Stimulated activated CD8-positive, alpha-beta memory T cell treated with anti-CD3 and anti-CD28 coated beads, Interleukin-15, amount 100 ng/mL, for 1 hour (primary cell): ENCODE results near the gene SLC46A2.

Experiments
- DNase-seq: peaks from one replicate; pipeline ENCODE4 v3.0.0-alpha.2; 2020; ENCODE audit warnings: low read depth

SLC46A2 gene, protein sequence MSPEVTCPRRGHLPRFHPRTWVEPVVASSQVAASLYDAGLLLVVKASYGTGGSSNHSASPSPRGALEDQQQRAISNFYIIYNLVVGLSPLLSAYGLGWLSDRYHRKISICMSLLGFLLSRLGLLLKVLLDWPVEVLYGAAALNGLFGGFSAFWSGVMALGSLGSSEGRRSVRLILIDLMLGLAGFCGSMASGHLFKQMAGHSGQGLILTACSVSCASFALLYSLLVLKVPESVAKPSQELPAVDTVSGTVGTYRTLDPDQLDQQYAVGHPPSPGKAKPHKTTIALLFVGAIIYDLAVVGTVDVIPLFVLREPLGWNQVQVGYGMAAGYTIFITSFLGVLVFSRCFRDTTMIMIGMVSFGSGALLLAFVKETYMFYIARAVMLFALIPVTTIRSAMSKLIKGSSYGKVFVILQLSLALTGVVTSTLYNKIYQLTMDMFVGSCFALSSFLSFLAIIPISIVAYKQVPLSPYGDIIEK

DNA sequence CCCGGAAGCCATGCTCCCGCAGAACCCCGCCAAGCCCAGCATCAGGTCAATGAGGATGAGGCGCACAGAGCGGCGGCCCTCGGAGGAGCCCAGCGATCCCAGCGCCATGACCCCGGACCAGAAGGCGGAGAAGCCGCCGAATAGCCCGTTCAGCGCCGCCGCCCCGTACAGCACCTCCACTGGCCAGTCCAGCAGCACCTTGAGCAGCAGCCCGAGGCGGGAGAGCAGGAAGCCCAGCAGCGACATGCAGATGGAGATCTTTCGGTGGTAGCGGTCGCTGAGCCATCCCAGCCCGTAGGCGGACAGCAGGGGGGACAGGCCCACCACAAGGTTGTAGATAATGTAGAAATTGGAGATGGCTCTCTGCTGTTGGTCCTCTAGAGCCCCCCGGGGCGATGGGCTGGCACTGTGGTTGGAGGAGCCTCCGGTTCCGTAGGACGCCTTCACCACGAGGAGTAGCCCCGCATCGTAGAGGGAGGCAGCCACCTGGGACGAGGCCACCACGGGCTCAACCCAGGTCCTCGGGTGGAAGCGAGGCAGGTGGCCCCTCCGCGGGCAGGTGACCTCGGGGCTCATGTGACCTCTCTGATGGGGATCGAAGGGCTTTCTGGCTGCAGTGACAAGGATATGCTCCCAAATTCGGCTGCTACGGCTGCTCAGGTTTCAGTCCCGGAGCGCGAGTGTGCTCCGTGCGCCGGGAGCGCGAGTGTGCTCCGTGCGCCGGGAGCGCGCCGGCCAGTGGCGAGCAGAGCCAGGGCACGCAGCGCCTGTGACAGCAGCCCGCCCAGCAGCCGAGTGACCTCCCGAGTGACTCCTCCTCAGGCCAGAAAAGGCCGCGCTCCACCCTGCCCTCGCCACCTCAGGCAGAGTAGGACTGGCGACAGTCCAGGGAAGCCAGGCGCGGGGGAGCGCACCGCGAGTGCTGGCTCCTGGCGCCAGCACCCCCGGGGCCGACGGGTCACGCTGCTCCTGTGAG lies at the start of gene SLC46A2:
TSS of gene SLC46A2 (minus strand) at position 771 of the 976 bp plus-strand sequence. CDS start at position 576, 195 bp downstream.
- no peak for DNase-seq

DNA sequence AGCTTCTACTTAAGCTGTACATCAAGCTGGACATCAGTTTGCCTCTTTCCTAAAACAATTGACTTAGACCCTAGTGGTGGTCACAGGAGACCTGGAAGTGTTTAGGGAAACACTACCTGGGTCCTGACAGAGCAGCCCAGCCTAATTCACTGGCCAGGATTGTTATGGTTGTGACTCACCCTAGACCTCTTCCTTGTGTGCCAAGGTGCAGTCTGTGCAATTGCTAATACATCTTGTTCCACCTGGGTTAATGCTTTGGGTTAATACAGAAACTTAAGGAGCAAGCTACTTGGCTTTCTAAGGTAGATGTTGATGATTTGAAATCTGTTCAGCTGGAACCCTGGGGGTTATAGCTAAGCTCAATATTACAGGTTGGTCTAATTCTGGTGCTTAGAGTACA lies 48.7 kb upstream of the SLC46A2 start:
- no peak for DNase-seq

DNA sequence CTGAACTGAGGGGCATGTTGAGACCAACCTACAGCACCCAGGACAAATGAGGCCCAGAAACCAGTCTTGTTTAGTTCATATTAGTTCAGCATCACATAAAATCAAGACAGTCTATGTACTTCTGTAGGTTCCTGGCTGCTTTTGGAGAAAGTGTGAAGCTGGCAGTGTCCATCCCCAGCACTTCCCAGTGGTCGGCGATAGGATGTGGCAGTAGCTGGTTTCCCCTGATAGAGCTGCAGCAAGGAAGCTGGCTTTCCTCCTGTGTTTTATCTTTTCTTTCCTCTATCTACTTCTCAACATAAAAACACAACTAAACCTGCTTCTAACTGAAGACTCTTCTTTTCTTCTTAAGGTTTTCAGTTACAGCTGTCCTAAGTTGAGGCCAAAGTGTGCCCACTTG lies 43.0 kb upstream of the SLC46A2 start:
- no peak for DNase-seq

DNA sequence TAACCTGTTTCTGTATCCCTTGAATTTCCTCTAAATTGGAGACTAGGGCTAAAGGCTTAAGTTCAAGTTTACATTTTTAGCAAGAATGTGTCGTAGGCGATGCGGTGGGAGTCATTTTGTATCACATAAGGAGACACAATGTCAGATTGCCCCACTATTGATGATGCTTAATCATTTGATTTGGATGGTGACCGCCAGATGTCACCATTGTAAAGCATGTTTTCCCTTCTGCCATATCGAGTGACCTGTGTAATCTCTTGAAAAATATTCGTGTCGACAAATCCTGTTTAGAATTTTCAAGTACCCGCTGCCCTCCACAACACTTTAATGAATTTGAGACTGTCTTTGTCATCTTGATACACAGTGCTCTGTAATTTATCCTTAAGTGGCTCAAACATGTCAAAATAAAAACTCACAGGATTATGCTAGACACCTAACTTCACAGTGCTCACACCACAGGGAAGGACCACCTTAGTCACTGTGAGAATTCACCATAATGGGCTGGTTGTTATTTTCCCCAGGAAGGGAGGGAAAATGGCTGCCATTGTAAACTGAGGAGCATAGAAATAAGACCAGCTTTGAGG lies 34.5 kb upstream of the SLC46A2 start:
- DNase-seq: no peak

- no peak for DNase-seq
Observed at GRCh38 chr9:112921549-112921948, 30.9 kb upstream of the SLC46A2 start.

GRCh38 chr9:112917987-112918362 lies 27.3 kb upstream of the SLC46A2 start:
- no peak for DNase-seq

- DNase-seq: no peak
Observed at GRCh38 chr9:112917047-112917986, 26.6 kb upstream of the SLC46A2 start.

GRCh38 chr9:112914524-112914923 lies 23.8 kb upstream of the SLC46A2 start:
- DNase-seq: no peak

DNA sequence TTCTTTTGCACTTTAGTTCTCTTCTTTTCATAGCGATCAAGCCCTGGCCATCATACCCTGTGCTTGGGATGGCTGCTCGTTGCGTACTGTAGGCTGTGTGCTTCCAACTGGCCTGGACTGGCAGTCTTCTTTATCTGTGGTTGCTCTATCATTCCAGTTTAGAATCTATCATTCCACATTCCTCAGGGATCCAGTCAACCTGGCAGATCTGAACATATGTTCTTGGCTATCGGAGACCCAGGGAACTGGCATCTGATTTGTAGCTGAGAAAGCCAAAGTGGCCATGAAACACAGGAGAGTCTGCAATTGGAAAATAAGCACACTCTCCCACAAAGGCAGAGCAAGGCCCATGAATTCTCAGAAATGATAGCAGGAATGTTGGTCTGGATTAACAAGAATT lies 22.6 kb upstream of the SLC46A2 start:
- DNase-seq: no peak

- no peak for DNase-seq
Observed at GRCh38 chr9:112912636-112913035, 22.0 kb upstream of the SLC46A2 start.

GRCh38 chr9:112911736-112912135 lies 21.1 kb upstream of the SLC46A2 start:
- no peak for DNase-seq

- no peak for DNase-seq
Observed at GRCh38 chr9:112905084-112905483, 14.4 kb upstream of the SLC46A2 start.

DNA sequence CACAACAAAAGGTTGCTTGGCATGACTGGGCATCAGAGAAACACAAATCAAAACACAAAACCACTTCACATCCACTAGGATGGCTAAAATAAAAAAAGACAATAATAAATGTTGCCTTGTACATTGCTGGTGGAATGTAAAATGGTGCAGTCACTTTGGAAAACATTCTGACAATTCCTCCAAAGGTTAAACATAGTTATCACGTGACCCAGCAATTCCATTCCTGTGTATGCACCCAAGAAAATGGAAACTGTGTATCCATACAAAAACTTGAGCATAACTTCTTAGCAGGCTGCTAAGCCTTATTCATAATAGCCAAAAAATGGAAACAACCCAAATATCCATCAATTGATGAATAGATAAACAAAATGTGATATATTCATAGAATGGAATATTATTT lies 10.2 kb upstream of the SLC46A2 start:
- no peak for DNase-seq

DNA sequence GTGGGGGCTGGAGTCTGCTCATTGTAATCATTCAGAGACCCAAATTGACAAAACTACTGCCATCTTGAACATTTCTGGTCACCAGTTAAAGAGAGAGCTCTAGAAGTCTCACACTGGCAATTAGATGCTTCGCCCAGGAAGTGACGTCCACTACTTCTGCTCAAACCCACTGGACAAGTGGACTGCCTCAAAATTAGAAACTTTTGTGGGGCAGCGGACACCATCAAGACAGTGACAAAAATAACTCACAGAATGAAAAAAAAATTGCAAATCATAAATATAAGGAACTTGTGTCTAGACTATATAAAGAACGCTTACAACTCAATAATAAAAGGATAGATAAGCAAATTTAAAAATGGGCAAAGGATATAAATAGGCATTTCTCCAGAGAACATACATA lies 9.8 kb upstream of the SLC46A2 start:
- DNase-seq: no peak

- no peak for DNase-seq
Observed at GRCh38 chr9:112898872-112899311, 8.2 kb upstream of the SLC46A2 start.

DNA sequence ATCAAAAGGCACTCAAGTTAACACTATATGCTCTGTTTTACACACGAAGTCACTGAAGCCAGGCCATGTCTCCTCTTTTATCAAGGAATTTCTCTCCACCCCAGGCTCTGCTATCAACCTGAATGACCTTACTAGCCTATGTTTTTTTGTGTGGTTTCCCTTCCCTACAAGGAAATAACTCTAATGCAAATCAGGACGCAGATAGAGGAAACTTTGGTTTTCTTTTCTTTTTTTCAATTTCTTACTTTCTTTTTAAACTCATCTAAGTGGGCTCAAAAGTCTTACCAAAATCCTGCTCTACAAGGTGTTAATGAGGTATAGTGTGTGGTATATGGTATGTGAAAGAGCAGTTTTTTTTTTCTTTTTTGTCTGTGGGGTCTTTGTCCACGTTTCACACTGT lies 5.5 kb upstream of the SLC46A2 start:
- DNase-seq: no peak

- no peak for DNase-seq
Observed at GRCh38 chr9:112894699-112895098, 4.0 kb upstream of the SLC46A2 start.

DNA sequence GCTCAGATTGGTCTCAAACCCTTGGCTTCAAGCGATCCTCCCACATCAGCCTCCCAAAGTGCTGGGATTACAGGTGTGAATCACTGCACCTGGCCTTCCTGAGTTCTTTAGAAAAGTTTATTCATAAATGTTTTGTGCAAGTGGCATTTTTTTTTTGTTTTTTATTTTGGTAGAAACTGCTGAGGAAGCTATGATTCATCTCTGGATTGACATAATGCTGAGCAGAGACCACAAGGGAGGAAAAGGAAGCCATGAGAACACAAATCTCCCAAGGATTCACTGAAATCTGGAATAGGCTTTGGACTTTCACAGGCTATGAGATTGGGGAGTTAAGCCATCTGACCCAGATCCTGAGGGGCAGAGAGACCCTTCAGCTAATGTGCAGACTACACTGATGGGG lies 3.4 kb upstream of the SLC46A2 start:
- DNase-seq: no peak

- no peak for DNase-seq
Observed at GRCh38 chr9:112892981-112893380, 2.3 kb upstream of the SLC46A2 start.

DNA sequence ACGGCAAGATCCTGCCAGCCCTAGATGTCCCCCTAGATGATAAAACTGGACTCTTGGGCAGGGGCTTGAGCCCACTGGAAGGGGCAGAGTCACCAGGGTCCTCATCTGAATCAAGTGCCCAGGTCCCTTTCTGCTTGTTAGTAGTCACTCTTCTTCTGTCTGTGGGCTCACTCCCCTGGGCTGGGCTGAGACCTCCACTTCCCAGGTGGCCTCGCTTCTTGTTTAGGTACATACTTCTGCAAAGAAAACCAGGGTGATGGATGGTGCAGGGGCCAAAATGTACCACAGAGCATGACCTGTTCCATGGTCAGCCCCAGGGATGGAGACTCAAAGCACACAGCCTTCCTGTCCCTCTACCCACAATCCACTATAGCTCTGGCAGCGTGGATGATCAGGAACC lies 845 bp upstream of the SLC46A2 start:
- no peak for DNase-seq

DNA sequence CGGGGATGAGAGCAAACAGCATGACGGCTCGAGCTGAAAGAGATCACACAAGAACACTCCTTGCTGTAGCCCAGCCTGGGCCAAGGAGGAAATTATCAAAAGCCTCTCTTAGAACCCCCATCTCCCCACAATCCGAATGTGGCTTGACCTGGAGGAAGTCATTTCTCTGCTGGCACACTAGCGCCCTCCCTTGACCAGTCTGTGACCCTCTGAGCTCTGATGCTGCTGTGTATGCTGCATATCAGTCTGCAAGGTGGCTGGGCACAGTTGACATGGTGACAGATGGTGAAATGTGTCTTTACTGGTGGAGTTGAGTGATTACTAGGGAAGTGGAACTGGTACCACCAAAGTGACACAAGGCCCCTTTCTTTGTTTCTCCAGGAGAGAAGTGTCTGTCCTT lies 3.3 kb downstream of the SLC46A2 start:
- DNase-seq: no peak
